HUES64 (cell line): Measurements from ENCODE around the gene C2orf72.
"Not testable (repeated sequence)": the region's sequence is repeated elsewhere in the genome, so short reads cannot be mapped to it uniquely, and the experiment has no call there.

Source experiments
- H3K27ac ChIP-seq: 2 replicates; pipeline ENCODE4 v1.7.0; 2013; ENCODE audit warnings: low read depth, low read length, inconsistent platforms
- H3K27me3 ChIP-seq: 2 replicates; pipeline ENCODE4 v1.6.1; 2013; ENCODE audit warnings: mild to moderate bottlenecking, low read length; ENCODE audit not compliant: insufficient read depth
- H3K36me3 ChIP-seq: 2 replicates; pipeline ENCODE4 v1.6.1; 2013; ENCODE audit warnings: mild to moderate bottlenecking, low read length; ENCODE audit not compliant: insufficient read depth
- H3K4me1 ChIP-seq: 2 replicates; pipeline ENCODE4 v1.6.1; 2013; ENCODE audit warnings: mild to moderate bottlenecking, low read length, moderate library complexity; ENCODE audit not compliant: insufficient read depth
- H3K4me3 ChIP-seq: 2 replicates; pipeline ENCODE4 v1.5.1; 2013; ENCODE audit warnings: mild to moderate bottlenecking, low read length, moderate library complexity
- H3K9ac ChIP-seq: 2 replicates; pipeline ENCODE4 v1.6.1; 2013; ENCODE audit warnings: mild to moderate bottlenecking, low read depth, low read length
- H3K9me3 ChIP-seq: 2 replicates; pipeline ENCODE4 v1.6.1; 2013; ENCODE audit warnings: low read depth, low read length; ENCODE audit not compliant: insufficient read depth
- WGBS: fragments of 150-250, 120-280 bp; methylation state at CpG from one replicate; pipeline ENCODE4 v1.1.7; 2013; ENCODE audit warnings: missing lambda C conversion rate; 5-methylcytosine and 5-hydroxymethylcytosine counted together

C2orf72 gene

DNA sequence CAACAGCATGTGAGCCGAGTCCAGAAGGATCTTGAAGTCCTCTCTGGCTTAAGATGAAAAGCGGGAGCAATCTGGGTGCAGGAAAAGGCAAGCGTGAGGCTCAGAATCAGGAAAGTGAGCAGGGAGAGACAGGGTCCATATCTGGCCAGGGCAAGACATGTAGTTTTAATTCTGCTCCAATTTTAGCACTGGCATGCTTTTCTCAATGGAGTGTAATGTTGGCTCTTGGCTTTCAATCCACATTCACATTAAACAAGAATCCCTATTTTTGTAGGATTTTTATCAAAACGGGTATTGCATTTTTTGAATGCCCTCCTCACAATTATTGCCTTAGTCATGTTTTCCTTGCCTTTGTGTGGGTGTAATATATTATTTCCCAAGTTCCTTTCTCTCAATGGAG lies 35.4 kb upstream of the C2orf72 start:
- Histone ChIP-seq H3K27me3 (peaks cover 16% of the 10 kb centered on the region), H3K9ac (no peak overlapping the region), H3K4me1 (no peaks in the 10 kb centered on the region), H3K9me3 (no peaks in the 10 kb centered on the region), H3K4me3 (no peak overlapping the region), H3K36me3 (no peaks in the 10 kb centered on the region), H3K27ac (no peak overlapping the region)
- 64% methylated on average over 3 of the region's 4 CpGs for WGBS

DNA sequence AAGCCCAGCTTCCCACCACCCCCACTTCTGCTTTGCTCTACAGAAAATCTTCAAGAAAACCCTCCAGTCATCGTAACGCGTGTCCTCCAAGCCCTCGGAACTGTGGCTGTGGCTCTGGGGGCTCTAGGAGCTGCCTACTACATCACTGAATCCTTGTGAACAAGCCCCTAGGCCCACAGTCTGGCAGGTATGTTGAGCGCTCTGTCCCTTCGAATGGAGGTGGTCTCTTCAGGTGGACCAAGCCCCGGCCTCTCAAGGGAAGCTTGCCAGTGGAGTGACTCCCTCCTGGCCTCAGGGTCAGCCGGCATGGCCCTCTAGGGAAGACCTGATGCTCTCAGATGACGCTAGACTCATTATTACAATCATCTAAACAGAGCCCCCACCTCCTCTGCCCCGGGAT lies 34.7 kb upstream of the C2orf72 start:
- Histone ChIP-seq H3K4me1 (no peaks in the 10 kb centered on the region), H3K27me3 (peaks cover 16% of the 10 kb centered on the region), H3K9ac (no peak overlapping the region), H3K36me3 (no peaks in the 10 kb centered on the region), H3K27ac (no peak overlapping the region), H3K4me3 (no peak overlapping the region), H3K9me3 (no peaks in the 10 kb centered on the region)
- WGBS = 85% methylated on average over 10 of the region's 10 CpGs

DNA sequence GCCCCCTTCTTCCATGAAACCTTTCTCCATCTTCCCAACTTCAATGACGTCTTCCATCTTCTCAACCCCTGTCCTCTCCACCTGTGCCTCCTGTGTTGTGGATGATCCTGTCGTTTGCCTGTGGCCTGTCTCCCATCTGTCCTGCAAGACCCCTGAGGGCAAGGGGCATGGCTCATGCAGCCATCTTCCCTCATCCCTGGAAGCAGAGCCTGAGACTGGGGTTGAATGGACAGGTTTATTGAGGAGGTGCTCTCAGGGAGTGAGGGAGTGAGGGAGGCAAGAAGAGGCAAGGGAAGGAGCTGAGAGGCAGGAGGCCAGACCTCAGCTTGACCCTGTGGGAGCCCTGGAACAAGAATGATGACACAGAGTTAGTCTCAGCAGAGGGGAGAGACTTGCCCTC lies 34.1 kb upstream of the C2orf72 start:
- Histone ChIP-seq H3K27ac (no peak overlapping the region), H3K9me3 (no peaks in the 10 kb centered on the region), H3K4me1 (no peaks in the 10 kb centered on the region), H3K27me3 (peaks cover 16% of the 10 kb centered on the region), H3K9ac (no peak overlapping the region), H3K4me3 (no peak overlapping the region), H3K36me3 (no peaks in the 10 kb centered on the region)
- WGBS = 87% methylated on average over 2 of the region's 2 CpGs

DNA sequence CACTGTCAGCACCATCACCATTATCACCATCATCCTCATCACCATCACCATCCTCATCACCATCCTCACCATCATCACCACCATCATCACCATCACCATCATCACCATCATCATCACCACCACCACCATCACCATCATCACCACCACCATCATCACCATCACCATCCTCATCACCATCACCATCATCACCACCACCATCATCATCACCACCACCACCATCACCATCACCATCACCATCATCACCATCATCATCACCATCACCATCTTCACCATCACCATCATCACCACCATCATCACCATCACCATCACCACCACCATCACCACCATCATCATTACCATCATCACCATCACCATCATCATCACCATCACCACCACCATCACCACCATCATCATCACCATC lies 32.4 kb upstream of the C2orf72 start:
- H3K9me3 ChIP-seq, H3K36me3 ChIP-seq, H3K4me1 ChIP-seq, H3K27ac ChIP-seq, H3K9ac ChIP-seq, H3K4me3 ChIP-seq: not testable (repeated sequence)
- peaks cover 10% of the 10 kb centered on the region for H3K27me3 ChIP-seq

DNA sequence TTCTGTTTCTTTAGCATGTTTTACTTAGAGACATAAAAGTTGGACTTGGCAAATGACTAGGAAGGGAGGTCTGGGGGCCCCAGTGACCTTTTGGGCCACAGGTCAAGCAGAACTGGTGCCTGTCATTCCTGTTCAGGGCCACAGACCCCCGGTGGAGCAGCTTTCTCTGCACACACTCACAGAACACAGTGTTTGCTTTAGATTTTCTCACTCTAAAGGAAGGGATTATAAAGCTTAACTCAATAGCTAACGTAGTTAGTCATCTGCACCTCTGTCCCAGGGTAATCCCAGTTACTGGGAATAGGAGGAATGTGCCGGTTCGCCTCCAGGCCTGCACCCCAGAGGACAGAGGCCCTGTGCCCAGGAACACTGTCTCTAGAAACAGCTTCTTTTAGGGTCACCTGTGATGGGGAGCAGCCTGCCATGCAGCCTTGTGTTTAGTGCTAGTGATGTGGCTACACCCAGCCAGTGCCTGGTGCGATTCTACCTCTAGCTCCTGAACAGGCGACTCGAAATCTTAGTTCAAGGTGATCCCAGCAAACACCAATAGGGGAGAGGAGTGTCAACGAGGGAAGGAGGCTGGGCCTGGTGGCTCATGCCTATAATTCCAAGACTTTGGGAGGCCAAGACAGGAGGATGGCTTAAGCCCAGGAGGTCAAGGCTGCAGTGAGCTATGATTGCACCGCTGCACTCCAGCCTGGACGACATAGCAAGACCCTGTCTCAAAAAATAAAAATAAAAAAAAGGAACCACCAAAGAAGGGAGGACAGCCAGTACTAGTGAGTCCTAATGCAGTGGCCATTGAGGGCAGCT lies 29.8 kb upstream of the C2orf72 start:
- WGBS = 86% methylated on average over 10 of the region's 10 CpGs
- Histone ChIP-seq H3K4me1 (no peaks in the 10 kb centered on the region), H3K9me3 (no peaks in the 10 kb centered on the region)

DNA sequence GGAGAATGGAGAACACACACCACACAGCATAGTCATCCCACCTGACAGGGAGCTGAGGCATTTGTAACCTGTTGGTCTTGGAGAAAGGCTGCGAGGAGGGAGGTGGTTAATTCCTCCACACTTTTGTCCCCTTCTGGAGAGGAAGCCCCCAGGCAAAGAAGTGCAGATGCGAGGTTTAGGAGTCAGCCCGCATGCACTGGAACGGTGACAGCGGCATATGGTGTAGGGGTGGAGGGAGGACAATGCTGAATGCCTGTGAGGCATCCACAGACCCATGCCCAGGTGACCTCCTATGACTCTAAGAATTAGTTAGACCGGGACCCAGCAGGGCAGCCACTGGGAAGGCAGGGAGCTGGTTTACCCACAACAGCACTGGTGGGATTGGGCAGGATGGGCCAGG lies 29.2 kb upstream of the C2orf72 start:
- H3K27ac ChIP-seq = no peak overlapping the region
- no peak overlapping the region for H3K4me3 ChIP-seq
- 95% methylated on average over 6 of the region's 6 CpGs for WGBS
- H3K9me3 ChIP-seq = no peaks in the 10 kb centered on the region
- no peak overlapping the region for H3K9ac ChIP-seq
- 0 out of 2 replicates have a peak, but pooled peaks cover 4% of the 10 kb centered on the region for H3K27me3 ChIP-seq
- H3K4me1 ChIP-seq = no peaks in the 10 kb centered on the region
- no peaks in the 10 kb centered on the region for H3K36me3 ChIP-seq

More for the DNA sequence above, 29.8 kb upstream of the C2orf72 start:
- no peaks in the 10 kb centered on the region for H3K36me3 ChIP-seq
- H3K9ac ChIP-seq = no peak overlapping the region
- H3K4me3 ChIP-seq = no peak overlapping the region
- no peak overlapping the region for H3K27ac ChIP-seq
- H3K27me3 ChIP-seq = 0 out of 2 replicates have a peak, but pooled peaks cover 7% of the 10 kb centered on the region

DNA sequence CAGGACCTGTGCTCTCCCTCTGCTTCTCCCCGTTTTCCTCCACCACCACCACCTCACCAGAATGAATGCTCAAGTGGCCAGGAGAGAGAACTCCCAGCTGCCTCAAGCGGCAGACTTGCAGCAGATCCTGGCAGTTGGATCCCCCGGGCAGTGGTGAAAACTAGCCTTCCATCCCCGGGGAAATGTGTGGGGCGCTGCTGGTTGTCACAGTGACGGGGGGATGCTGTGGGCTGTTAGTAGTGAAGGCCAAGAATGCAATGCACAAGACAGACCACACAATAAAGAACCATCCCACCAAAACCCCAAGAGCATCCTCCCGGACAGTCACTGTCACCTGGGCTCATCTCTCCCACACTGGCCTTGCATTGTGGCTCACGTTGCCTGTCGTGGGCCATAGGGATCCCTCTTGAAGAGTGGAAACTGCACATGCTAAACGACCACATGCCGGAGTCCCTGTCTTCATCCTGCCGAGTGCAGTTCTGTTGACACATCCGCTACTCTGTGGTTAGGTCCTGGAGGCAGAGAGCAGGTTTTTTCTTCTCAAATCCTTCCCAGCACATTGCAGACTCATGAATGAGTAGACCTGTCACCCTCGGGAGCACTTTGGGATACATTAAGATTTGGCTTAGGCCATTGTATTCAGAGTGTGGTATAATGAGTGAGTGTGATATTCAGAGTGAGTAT lies 27.9 kb upstream of the C2orf72 start:
- 88% methylated on average over 14 of the region's 14 CpGs for WGBS
- Histone ChIP-seq H3K4me3 (no peak overlapping the region), H3K36me3 (no peaks in the 10 kb centered on the region)

DNA sequence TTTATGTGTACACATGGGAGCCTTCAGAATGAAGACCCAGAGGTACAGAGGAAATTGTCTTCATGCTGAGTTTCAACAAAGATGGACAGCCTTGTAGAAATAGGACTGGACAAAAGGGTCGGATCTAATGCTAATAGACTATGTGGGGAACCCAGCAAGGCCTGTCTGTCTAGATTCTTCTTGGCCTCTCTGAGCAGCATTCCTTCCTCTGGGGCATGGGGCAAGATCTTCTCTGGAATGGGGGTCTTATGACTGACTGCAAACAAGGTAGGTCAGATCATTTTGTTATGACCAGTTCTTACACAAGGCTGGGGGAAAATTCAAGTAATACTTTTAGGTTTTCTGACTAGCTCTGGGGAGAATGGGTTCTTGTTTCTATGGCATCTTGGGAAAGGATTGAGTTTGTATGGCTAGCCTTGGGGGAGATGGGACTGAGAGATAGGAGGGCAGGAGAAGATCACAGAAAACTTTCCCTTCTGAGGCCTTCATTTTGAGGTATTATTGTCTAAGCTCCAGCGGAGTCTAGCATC lies 27.1 kb upstream of the C2orf72 start:
- H3K9ac ChIP-seq = no peak overlapping the region
- H3K27ac ChIP-seq = no peak overlapping the region
- no peak overlapping the region for H3K4me3 ChIP-seq
- no peaks in the 10 kb centered on the region for H3K27me3 ChIP-seq
- H3K36me3 ChIP-seq = no peaks in the 10 kb centered on the region
- H3K4me1 ChIP-seq = no peaks in the 10 kb centered on the region
- no peaks in the 10 kb centered on the region for H3K9me3 ChIP-seq
- 69% methylated on average over 2 of the region's 2 CpGs for WGBS

More for the DNA sequence above, 27.9 kb upstream of the C2orf72 start:
- Histone ChIP-seq H3K9me3 (no peaks in the 10 kb centered on the region), H3K4me1 (no peaks in the 10 kb centered on the region), H3K27ac (no peak overlapping the region), H3K9ac (no peak overlapping the region), H3K27me3 (no peaks in the 10 kb centered on the region)

DNA sequence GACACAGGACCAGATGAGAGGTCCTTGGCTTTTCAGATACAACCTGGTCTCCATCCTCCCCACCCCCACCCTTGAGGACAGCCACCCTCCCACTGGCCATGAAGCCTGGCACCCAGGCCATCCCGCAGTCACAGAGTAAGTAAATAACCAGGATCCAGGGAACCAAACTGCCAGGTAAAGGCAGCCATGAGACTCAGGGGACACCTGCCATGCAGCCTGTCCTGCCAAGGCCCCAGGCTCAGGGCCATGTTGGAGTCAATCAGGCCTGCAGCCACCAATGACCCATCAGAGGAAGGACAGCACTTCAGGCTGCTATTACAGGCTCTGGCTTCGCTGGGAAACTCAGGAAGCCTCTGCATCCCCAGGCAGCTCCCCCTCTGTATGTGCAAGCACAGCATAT lies 25.8 kb upstream of the C2orf72 start:
- Histone ChIP-seq H3K36me3 (no peaks in the 10 kb centered on the region), H3K4me3 (no peak overlapping the region), H3K27me3 (no peaks in the 10 kb centered on the region), H3K9ac (no peak overlapping the region), H3K9me3 (no peaks in the 10 kb centered on the region), H3K4me1 (peaks cover 6% of the 10 kb centered on the region; the same call in 1 of the 2 replicates), H3K27ac (no peak overlapping the region)
- WGBS = 69% methylated on average over 2 of the region's 2 CpGs

DNA sequence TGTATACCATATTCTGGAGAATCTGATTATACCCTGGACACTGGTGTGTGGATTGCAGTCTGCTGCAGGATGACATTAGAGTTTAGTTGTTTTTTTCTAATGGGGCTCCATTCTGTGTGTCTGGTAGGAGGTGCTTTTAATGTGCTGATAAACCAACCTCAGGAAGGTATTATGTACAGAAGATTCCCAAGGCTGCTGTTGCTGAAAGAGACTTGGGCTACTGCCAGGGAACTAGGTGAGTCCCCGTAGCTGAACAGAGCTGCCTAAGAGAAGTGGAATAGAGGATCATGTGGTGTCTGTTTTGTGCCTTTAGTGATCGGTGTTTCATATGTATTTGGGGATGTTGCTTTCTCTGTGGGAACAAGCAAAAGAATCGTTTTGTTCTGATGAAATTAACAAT lies 24.9 kb upstream of the C2orf72 start:
- Histone ChIP-seq H3K27me3 (no peaks in the 10 kb centered on the region), H3K4me3 (no peak overlapping the region), H3K27ac (no peak overlapping the region), H3K9ac (no peak overlapping the region), H3K36me3 (no peaks in the 10 kb centered on the region), H3K4me1 (peaks cover 6% of the 10 kb centered on the region; the same call in 1 of the 2 replicates), H3K9me3 (no peaks in the 10 kb centered on the region)
- WGBS = 91% methylated on average over 2 of the region's 3 CpGs

DNA sequence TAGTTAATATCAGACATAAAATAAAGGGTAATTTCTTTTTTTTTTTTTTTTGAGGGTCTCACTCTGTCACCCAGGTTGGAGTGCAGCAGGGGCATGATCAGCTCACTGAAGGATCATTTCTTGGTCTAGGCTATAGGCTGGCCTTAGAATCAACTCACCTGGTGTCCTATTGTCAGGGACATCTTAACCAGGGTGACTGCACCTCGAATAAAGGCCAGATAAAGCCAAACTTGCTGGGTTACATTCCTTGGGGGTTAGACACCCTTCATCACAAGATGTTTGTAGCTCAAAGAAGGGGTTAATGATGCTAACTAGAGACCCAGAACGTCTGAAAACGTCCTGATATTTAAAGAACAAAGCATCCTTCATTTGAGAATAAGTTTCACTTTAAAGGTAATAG lies 23.5 kb upstream of the C2orf72 start:
- no peaks in the 10 kb centered on the region for H3K36me3 ChIP-seq
- no peaks in the 10 kb centered on the region for H3K27me3 ChIP-seq
- no peaks in the 10 kb centered on the region for H3K9me3 ChIP-seq
- no peak overlapping the region for H3K9ac ChIP-seq
- no peak overlapping the region for H3K27ac ChIP-seq
- 47% methylated on average over 3 of the region's 3 CpGs for WGBS
- no peak overlapping the region for H3K4me3 ChIP-seq
- peaks cover 6% of the 10 kb centered on the region; the same call in 1 of the 2 replicates for H3K4me1 ChIP-seq
